Stimulated activated naive B cell treated with anti-CD40 and anti-IgM and Interleukin-4, amounts not matched to agents 10 μg/mL and 1 μg/mL and 100 μg/mL, for 72 hours (primary cell): ENCODE results near the gene ASCC1.
"Not testable (repeated sequence)": the region's sequence is repeated elsewhere in the genome, so short reads cannot be mapped to it uniquely, and the experiment has no call there.

ENCODE experiments used
- ATAC-seq, 2 donors: fragments of 150-1000 bp; cut with Tn5 transposase; replicated peaks; 2 replicates each; pipeline ENCODE4 v1.10.0; 2021; ENCODE audit warnings: moderate library complexity in 1 of 2
- DNase-seq: peaks from one replicate; pipeline ENCODE4 v3.0.0; 2021
- H3K27ac Mint-ChIP-seq: one replicate; pipeline ENCODE4 v1.8.0; 2022; ENCODE audit warnings: mild to moderate bottlenecking, mixed read lengths
- H3K27me3 Mint-ChIP-seq, 2 donors: one replicate each; pipeline ENCODE4 v1.8.0; 2022; ENCODE audit warnings: mixed read lengths in 2 of 2
- H3K36me3 Mint-ChIP-seq, 2 donors: one replicate each; pipeline ENCODE4 v1.8.0; 2022; ENCODE audit warnings: mixed read lengths in 2 of 2, mild to moderate bottlenecking in 1 of 2
- H3K4me1 Mint-ChIP-seq, 2 donors: one replicate each; pipeline ENCODE4 v1.8.0; 2022; ENCODE audit warnings: mixed read lengths in 2 of 2, mild to moderate bottlenecking in 1 of 2
- H3K4me3 Mint-ChIP-seq, 2 donors: one replicate each; pipeline ENCODE4 v1.8.0; 2022; ENCODE audit warnings: mild to moderate bottlenecking in 2 of 2, mixed read lengths in 2 of 2, moderate library complexity in 1 of 2
- H3K9me3 Mint-ChIP-seq, 2 donors: one replicate each; pipeline ENCODE4 v1.8.0; 2022; ENCODE audit warnings: mixed read lengths in 2 of 2, mild to moderate bottlenecking in 1 of 2

Gene ASCC1

GRCh38 chr10:72126872-72127232 lies 89.2 kb downstream of the ASCC1 start:
- Mint-ChIP-seq H3K27ac (no peak overlapping the region), H3K36me3 (peaks cover 22 to 41% of the 10 kb centered on the region in 2 donors)

DNA sequence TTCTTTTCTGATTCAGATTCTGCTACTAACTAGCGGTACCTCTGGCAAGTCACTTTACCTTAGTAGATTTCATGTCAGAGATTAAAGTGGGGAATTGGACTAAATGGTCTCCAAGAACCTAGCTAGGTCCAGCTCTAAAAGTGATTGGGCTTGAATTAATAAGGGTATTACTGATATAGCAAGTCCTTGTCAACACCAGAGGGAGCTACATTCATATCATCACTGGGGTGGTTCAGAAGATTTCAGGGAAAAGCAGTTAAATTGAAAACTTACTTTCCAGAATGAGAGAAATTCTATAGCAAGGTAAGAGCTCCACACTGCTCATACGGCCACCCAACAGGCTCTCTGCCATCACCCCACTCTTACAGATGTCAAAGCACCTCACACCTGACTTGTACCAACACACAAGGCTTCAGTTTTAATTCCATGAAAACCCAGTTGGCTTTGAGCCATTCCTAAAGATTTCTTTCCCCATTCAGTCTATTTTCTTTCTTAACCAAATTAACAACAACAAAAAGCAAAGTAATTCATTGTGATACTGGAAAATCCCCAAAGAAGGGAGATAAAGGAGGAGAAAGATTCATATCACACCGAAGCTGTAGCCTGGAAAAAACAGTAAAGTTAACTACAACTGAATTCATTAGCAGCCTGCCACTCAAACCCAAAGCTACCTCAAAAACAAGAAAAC lies 89.7 kb downstream of the ASCC1 start:
- peaks cover 9 to 12% of the 10 kb centered on the region in 2 donors for H3K4me1 Mint-ChIP-seq
- H3K36me3 Mint-ChIP-seq, result peaks cover 25 to 45% of the 10 kb centered on the region in 2 donors
- no peak for ATAC-seq
- no peaks in the 10 kb centered on the region for H3K9me3 Mint-ChIP-seq
- H3K27ac Mint-ChIP-seq, result no peak overlapping the region
- no peak for DNase-seq
- H3K4me3 Mint-ChIP-seq, result no peak overlapping the region
- no peaks in the 10 kb centered on the region for H3K27me3 Mint-ChIP-seq

More at GRCh38 chr10:72126872-72127232, 89.2 kb downstream of the ASCC1 start:
- Mint-ChIP-seq H3K9me3 (no peaks in the 10 kb centered on the region), H3K4me3 (no peak overlapping the region), H3K4me1 (peaks cover 9 to 12% of the 10 kb centered on the region in 2 donors), H3K27me3 (no peaks in the 10 kb centered on the region)
- ATAC-seq (no peak), DNase-seq (no peak)

DNA sequence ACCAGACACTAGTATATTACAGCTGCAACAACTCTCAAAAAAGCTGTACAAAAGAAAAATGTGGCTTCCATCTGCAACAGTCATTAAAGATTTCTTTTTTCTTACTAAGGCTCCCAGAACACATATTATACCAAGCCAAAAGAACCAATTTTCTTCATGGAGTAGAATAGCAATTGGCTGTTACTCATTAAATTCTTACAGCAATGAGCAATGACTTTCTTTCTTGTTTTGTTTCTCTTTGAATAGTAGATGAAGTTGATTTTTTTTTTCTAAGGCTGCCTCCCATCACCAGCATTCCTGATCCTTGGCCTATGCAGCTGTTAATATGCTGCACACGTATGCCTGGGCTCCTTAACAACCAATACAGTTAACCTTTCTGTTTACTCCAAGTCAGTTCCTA lies 91.1 kb downstream of the ASCC1 start:
- ATAC-seq (no peak), DNase-seq (no peak)
- peaks cover 8 to 12% of the 10 kb centered on the region in 2 donors for H3K4me1 Mint-ChIP-seq
- peaks cover 30 to 47% of the 10 kb centered on the region in 2 donors for H3K36me3 Mint-ChIP-seq
- H3K9me3 Mint-ChIP-seq, result no peaks in the 10 kb centered on the region
- no peaks in the 10 kb centered on the region for H3K27me3 Mint-ChIP-seq
- no peak overlapping the region for H3K27ac Mint-ChIP-seq
- no peak overlapping the region for H3K4me3 Mint-ChIP-seq

GRCh38 chr10:72124381-72124780 lies 91.7 kb downstream of the ASCC1 start:
- DNase-seq (no peak), ATAC-seq (no peak)
- Mint-ChIP-seq H3K9me3 (no peaks in the 10 kb centered on the region), H3K36me3 (peaks cover 29 to 50% of the 10 kb centered on the region in 2 donors), H3K4me3 (no peak overlapping the region), H3K27ac (no peak overlapping the region), H3K27me3 (no peaks in the 10 kb centered on the region), H3K4me1 (peaks cover 7 to 12% of the 10 kb centered on the region in 2 donors)

DNA sequence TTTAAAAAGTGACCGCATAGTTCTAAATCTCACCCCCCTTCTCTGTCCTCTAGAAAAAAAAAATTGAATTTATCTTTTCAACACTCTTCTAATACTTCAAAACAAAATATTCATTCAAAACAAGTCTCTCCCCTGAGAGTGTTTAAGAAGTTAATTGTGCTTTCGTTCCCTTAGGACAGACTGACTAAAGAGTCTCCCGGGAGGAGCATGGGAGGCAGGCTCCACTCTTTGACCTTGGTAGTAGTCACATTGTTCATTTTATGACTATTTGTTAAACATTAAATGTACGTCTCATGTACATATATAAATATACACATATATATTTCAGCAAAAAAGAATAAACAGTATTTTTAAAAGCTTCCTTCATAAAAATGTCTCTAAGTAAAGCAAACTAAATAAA lies 92.5 kb downstream of the ASCC1 start:
- no peaks in the 10 kb centered on the region for H3K27me3 Mint-ChIP-seq
- DNase-seq, result no peak
- H3K27ac Mint-ChIP-seq, result no peak overlapping the region
- H3K4me3 Mint-ChIP-seq, result no peak overlapping the region
- no peaks in the 10 kb centered on the region for H3K9me3 Mint-ChIP-seq
- no peak for ATAC-seq
- peaks cover 30 to 51% of the 10 kb centered on the region in 2 donors for H3K36me3 Mint-ChIP-seq
- H3K4me1 Mint-ChIP-seq, result peaks cover 7 to 12% of the 10 kb centered on the region in 2 donors

DNA sequence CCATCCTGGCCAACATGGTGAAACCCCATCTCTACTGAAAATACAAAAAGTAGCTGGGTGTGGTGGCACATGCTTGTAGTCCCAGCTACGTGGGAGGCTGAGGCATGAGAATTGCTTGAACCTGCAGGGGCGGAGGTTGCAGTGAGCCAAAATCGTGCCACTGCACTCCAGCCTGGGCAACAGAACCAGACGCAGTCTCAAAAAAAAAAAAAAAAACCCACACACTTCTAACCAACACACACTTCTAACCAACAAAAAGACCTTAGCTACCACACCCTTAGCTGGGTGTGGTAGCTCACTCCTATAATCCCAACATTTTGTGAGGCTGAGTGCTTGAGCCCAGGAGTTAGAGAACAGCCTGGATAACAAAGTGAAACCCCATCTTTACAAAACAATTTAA lies 93.9 kb downstream of the ASCC1 start:
- Mint-ChIP-seq H3K27me3 (no peaks in the 10 kb centered on the region), H3K9me3 (peaks cover 0 to 2% of the 10 kb centered on the region in 2 donors), H3K4me3 (no peak overlapping the region), H3K4me1 (peaks cover 7 to 12% of the 10 kb centered on the region in 2 donors), H3K36me3 (peaks cover 36 to 55% of the 10 kb centered on the region in 2 donors), H3K27ac (no peak overlapping the region)
- no peak for DNase-seq
- ATAC-seq, result no peak

DNA sequence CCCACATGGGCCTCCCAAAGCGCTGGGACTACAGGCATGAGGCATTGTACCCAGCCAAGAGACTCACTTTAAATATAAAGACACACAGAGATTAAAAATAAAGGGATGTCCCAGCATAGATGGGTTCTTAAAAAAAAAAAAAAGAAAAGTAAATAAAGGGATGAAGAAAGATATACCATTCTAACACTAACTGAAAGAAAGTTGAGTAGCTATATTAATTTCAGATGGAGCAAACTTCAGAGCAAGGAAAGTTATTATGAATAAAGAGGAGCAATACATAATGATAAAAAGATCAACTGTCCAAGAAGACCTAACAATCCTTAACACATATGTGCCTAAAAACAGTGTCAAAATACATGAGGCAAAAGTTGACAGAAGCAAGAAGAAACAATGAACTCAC lies 94.7 kb downstream of the ASCC1 start:
- ATAC-seq (no peak), DNase-seq (no peak)
- Mint-ChIP-seq H3K9me3 (peaks cover 0 to 4% of the 10 kb centered on the region in 2 donors), H3K4me3 (no peak overlapping the region), H3K36me3 (peaks cover 32 to 52% of the 10 kb centered on the region in 2 donors), H3K4me1 (peaks cover 2 to 3% of the 10 kb centered on the region in 2 donors), H3K27me3 (no peaks in the 10 kb centered on the region), H3K27ac (no peak overlapping the region)

DNA sequence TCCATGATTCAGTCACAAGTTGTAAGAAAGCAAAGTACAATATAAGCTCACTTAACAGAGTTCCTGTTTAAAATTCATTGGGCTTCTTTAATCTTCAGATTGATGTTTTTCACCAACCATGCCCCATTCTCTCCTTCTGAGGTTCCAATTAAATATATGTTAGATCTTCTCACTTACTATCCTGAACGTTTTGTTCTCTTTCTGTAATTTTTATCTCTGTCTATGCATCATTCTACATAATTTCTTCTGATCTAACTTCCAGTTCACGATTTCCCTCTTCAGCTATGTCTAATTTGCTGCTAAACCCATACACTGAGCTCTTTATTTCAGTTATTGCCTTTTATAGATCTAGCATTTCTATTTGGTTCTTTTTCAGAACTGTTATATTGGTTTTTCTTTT lies 99.7 kb downstream of the ASCC1 start:
- peaks cover 0 to 6% of the 10 kb centered on the region in 2 donors for H3K9me3 Mint-ChIP-seq
- H3K4me3 Mint-ChIP-seq, result no peak overlapping the region
- DNase-seq (no peak), ATAC-seq (no peak)
- no peaks in the 10 kb centered on the region for H3K27me3 Mint-ChIP-seq
- peaks cover 44 to 57% of the 10 kb centered on the region in 2 donors for H3K36me3 Mint-ChIP-seq
- peaks cover 0 to 5% of the 10 kb centered on the region in 2 donors for H3K4me1 Mint-ChIP-seq
- no peak overlapping the region for H3K27ac Mint-ChIP-seq

DNA sequence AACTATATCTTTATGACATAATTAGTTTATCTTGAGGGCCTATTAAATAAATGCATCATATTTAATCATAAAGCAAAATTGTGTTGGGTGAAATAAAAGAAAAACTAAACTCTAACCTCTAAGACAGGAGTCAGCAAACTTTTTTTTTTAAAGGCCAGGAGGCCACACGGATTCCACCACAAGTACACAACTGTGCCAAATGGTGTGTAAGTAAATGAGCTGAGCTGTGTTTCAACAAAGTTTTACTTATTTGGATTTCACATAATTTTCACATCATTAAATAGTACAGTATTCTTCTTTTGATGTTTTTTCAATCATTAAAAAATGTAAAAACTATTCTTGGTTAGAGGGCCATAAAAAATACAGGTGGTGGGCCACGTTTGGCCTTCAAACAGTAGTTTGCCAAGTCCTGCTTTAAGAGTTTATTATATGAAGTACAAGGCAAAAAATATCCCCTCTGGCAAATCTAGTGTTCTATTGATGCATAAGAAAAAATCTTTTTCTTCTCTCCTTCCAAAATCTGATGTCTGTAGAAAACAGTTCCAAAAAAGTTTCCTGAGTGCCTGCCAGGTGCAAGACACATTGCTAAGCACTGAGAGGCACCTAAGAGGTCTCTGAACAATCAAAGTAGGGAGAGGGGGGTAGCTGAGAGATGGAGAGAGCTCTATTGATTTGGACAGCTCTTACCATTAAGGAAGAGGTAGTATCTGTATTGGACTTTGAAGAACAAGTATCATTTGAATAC lies 101.2 kb downstream of the ASCC1 start:
- ATAC-seq (no peak), DNase-seq (no peak)
- Mint-ChIP-seq H3K36me3 (peaks cover 37 to 52% of the 10 kb centered on the region in 2 donors), H3K4me1 (peaks cover 4 to 11% of the 10 kb centered on the region in 2 donors), H3K27me3 (no peaks in the 10 kb centered on the region), H3K9me3 (peaks cover 0 to 6% of the 10 kb centered on the region in 2 donors), H3K4me3 (no peak overlapping the region), H3K27ac (no peak overlapping the region)

DNA sequence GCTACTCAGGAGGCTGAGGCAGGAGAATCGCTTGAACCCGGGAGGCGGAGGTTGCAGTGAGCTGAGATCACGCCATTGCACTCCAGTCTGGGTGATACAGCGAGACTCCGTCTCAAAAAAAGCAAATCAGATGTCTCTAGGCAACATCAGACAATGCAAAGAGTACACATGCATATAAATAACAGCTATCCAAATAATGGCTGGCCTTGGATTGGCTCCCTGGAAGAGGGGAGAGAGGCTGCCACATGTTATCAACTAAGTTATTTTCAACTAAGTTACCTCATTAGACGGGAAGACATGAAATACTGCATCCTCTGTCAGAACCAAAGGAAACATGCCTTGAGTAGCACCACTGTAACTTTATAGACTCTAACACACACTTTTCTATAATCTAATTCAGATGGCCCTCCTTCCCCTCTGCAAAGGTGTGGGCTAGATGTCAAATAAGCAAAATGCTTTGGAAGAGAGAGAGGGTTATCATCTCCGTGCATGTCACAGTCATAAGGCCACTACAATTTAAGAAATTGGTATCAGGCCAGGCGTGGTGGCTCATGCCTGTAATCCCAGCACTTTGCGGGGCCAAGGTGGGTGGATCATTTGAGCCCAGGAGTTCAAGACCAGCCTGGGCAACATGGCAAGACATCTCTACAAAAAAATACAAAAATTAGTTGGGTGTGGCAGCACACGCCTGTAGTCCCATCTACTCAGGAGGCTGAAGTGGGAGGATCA lies 105.2 kb downstream of the ASCC1 start:
- no peak for DNase-seq
- Mint-ChIP-seq H3K4me1 (peaks cover 24 to 44% of the 10 kb centered on the region in 2 donors), H3K27ac (no peak overlapping the region), H3K27me3 (no peaks in the 10 kb centered on the region), H3K9me3 (no peaks in the 10 kb centered on the region), H3K4me3 (no peak overlapping the region), H3K36me3 (peaks cover 35 to 54% of the 10 kb centered on the region in 2 donors)
- ATAC-seq, result no peak

DNA sequence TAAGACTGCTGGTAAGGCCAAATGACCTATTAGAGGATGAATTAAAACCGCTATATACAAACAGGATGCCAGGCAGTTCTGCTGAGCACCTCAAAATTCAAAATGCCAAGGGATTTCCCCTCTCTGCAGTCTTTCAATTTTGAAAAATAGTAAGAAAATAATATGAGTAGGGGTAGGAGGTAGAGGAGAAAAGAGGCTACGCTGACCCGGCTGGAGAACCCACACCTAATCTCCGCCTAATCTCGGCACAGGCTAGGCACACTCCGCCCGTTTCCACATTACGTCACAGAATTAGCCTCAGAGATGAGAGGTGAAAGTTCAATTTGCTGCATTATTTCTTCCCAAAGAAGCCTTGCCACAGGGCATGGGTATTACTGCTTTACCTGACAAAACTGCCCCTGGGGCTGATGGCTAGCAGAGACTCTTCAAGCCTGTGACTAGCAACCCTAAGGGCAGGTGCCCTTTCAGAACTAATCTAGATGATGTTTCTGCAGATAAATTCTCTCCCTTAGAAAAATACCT lies 106.4 kb downstream of the ASCC1 start:
- DNase-seq (no peak), ATAC-seq (no peak)
- peaks cover 24 to 44% of the 10 kb centered on the region in 2 donors for H3K4me1 Mint-ChIP-seq
- no peaks in the 10 kb centered on the region for H3K9me3 Mint-ChIP-seq
- no peaks in the 10 kb centered on the region for H3K27me3 Mint-ChIP-seq
- peaks cover 29 to 55% of the 10 kb centered on the region in 2 donors for H3K36me3 Mint-ChIP-seq
- no peak overlapping the region for H3K27ac Mint-ChIP-seq
- no peak overlapping the region for H3K4me3 Mint-ChIP-seq

GRCh38 chr10:72108830-72109635 lies 107.0 kb downstream of the ASCC1 start:
- Mint-ChIP-seq H3K4me3 (no peak overlapping the region), H3K9me3 (no peaks in the 10 kb centered on the region), H3K27me3 (no peaks in the 10 kb centered on the region), H3K4me1 (peaks cover 24 to 44% of the 10 kb centered on the region in 2 donors), H3K27ac (peak overlapping the region; percentile 73), H3K36me3 (peaks cover 29 to 62% of the 10 kb centered on the region in 2 donors)
- ATAC-seq (peak in 1 of 2 donors; percentile 23), DNase-seq (no peak)

DNA sequence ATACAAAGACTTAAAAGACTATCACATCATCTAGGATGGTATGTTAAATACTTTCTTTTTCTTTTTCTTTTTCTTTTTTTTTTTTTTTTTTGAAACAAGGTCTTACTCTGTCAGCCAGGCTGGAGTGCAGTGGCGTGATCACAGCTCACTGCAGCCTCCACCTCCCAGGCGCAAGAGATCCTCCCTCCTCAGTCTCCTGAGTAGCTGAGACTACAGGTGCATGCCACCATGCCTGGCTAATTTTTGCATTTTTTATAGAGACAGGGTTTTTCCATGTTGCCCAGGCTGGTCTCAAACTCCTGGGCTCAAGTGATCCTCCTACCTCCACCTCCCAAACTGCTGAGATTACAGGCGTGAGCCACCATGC lies 108.1 kb downstream of the ASCC1 start:
- ATAC-seq, H3K4me3 Mint-ChIP-seq, DNase-seq, H3K9me3 Mint-ChIP-seq, H3K27me3 Mint-ChIP-seq: not testable (repeated sequence)
- Mint-ChIP-seq H3K4me1 (peaks cover 24 to 39% of the 10 kb centered on the region in 2 donors), H3K36me3 (peaks cover 28 to 62% of the 10 kb centered on the region in 2 donors), H3K27ac (peak overlapping the region; percentile 69)
